GM19395 (cell line): Measurements from ENCODE around the gene AMER1.
"Not testable (repeated sequence)": the region's sequence is repeated elsewhere in the genome, so short reads cannot be mapped to it uniquely, and the experiment has no call there.

ENCODE experiments used
- ATAC-seq: cut with Tn5 transposase; IDR thresholded peaks from one replicate; pipeline ENCODE4 v1.9.1; 2021; ENCODE audit warnings: mild to moderate bottlenecking, moderate library complexity; ENCODE audit not compliant: unreplicated experiment

Gene AMER1

DNA sequence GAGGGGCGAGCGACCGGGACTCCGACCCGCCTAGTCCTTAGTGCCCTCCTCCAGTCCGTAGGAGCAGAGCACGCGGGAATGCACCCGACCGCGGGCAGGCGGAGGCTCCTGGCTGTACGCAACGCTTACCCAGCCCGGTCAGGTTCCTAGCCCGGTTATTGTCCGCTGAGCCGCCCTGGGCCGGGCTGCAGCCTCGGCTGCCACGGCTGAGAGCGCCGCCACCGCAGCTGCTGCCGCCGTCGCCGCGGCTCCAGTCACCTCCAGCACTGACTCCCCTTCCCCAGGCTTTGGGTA, at the start of gene AMER1:
Gene AMER1 (minus strand): TSS at position 268 of the 294 bp plus-strand sequence. CDS start 12,422 bp downstream, outside the sequence.
- ATAC-seq = peak; percentile 43

DNA sequence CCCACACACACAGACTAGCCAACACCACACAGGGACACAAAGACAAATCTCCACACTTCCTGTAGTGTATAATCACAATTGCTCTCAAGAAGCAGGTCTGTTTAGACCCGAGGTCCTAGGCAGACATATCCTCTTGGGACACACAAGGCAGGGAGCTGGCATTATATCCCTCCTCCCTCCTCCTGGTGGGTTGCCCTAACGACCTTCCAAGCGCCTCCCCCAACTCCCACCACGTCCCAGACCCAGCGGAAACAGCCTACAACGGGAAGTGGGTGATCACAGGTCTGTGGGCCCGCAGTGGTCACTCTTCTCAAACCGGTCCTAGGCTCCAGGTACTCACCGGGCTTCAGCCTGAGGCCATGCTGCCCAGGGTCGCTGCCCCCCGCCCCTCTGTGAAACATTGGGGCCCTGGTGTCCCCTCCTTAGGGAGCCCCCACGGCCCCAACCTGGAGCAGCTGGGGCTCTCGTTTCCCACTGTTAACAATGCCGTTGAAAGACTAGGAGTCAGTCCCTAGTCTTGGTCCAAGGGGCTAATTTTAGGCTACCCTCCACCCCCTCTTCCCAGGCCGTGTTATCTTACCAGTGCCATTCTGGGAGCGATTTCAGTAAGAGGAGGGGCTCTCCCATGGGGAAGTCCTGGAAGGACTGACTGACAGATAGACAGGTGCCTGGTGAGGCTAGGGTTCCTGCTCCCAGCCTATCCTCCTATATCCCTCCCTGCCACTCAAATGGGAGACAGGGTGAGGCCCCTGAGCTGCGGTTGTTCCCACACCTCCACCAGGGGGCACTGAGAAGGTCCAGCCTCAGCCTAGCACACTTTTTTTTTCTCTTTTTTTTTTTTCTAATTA, 24.8 kb upstream of the AMER1 start, which contains the start of gene ASB12:
Gene ASB12 (minus strand): TSS at position 485 of the 848 bp plus-strand sequence. CDS start 4,957 bp downstream, outside the sequence.
- ATAC-seq = no peak

DNA sequence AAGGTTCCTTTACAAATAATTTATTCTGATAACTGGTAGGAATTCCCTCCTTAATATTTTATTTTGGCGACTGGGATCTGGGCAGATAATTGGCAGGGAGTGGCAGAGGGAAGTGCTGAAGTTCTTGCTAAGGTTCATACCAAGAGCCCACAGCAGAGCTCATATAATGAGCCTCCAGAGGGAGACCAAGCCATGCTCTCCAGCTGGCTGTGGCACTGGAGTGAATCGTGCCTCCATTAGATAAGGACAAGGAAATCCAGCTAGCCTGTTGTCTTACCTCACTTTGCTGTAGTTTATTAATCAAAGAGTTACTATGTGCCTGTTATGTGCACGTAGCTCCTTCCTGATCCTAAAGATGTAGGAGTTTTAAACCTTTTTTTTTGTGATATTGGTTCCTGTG, 23.6 kb upstream of the AMER1 start:
- no peak for ATAC-seq

DNA sequence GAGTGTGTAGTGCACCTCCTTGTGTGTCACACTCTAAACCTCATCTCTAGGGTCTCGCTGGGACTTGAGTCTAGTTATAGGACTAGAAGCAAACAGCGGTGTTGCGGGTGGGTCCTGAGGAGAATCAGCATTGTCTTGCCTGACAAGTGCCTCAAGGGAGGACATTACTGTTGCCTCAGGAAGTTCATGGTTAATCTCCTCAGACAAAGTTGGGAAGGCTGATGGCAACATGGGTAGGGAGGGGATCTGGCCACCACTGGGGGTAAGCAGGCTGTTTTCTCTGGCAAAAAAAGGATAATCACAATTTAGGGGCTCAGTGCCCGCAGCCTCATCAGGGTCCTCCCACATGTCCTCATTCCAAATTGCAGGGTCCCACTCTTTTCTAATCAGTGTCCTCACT, 12.5 kb upstream of the AMER1 start:
- no peak for ATAC-seq

DNA sequence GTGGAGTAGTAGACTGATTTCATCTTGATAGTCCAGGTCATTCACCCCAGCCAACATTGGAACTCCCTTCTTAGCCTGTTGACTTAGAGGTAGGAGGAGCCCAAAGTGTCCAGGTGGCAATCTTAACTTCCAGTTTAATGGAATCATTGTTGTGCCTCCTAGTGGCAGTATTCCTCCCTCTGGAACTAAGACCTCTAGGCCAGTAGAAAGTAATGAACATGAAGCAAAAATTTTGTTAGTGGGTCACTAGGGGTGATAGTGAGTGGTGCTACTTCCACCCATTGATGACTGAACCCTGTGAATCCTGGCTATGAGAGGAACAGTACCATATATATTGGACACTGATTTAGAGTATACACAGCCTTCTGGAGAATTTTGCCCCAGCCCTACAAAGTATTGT, 8.5 kb upstream of the AMER1 start:
- ATAC-seq = not testable (repeated sequence)

DNA sequence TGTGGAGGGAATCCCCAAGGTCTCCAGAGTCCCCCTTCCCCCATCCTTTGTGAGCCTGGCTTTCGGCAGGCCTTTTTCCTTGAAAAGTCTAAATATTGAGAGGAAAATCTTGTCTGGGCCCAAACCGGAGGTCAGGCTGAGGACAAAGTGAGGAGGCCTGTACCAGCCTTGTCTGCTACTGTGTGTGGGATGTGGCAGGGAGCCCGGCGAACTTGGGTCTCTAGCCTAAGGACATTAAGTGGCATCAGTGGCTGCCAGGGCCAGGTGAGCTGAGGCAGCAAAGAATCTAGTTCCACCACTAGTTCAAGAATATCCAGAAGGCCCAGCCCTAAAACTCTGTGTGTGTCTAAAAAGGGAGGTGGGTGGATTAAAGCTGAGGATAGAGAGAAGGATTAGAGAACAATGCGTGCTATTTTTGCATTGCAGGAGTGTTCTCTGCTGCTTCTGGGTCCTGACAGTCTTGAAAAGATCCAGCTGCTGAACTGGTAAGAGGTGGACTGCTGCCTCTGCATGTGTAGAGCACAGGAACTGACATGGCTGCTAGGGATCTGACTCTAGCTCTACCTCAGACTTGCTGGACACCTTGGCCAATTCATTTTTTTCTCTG, 1.2 kb upstream of the AMER1 start:
- ATAC-seq = no peak

DNA sequence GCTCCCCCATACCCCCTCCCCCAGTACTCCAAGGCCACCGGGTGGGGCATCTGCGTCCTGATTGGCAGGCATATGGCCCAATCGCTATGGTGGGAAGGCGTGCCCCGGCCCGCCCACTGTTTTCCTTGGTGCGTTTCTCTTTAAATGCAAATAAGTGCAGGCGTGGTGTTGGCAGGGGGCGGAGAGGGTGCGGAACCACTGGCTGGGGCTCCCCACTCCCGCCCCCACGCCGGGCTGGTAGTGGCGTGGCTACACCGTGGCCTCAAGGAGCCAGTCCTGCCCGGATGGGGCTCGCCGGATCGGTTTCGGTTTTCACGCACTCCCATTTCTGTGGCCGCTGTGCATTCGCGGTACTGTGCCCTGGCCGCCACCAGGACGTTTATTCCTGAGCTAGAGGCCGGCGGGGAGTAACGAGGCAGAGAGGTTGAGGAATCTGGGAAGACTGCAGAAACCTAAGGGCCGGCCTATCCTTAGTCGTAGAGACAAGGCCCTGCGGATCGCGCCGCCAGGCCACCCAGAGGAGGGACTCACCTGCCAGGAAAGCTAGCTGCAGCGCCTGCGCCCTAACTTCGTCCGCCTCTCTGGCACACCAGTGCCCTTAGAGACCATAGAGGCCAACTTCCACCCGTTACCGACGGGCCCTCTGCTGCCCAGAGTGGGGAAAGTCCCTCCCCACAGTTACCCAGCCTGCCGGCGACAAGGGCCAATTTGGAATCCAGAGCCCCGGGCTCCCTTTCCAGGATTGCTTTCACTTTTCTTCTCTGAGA, 410 bp upstream of the AMER1 start:
- peak; percentile 85 for ATAC-seq

DNA sequence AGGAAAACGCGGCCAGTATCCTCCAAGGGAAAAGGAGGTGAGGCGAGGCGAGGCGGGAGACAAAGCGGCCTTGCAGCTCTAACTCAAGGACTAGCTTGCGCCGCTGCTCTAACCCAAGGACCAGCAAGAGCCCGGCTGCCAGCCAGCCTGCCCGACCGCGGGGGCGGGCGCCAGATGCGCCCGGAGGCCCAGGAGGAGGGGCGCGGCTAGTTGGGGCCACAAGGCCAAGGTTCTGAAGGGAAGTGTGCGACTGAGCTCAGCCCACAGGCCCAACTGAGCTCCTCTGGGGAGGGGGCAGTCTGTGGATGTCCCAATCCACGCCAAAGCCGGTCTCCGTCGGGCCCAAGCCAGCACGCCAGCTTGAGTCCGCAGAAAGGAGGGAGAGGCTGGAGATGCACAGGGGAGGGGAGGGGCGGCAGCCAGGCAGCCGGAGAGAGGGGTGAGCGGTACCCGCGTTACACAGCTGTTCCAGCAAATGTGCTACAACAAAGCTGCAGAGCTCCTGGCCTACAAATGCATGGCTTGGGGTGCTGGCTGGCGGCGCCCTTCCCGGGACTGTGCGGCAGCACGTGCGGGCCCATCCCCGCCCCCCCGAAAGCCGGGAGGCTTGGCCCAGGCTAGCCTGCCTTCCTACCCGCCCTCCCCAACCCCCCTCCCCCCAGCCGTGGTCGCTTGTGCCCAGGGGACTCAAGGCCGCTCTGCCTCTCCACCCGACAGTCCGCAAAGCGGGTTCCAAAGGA, 637 bp downstream of the AMER1 start:
- ATAC-seq = peak; percentile 16

DNA sequence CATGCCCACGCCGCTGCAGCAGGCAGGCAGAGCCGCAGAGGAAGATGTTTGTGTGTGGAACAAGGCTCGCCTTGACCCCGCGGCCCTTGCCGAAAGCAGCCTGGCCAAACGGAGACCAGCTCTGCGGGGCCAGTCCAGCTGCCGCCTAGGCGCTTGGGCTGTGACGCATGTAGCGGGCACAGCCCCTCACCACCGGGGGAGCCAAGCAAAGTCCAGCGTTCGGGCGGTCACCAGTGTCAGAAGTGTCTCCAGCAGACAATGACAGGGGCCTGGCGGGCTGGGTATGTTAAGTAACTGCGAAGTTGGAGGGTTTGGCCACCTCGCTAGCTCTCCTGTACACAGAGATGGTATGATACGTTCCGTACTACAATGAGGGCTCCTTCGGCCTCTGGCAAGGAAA, 1.3 kb downstream of the AMER1 start:
- ATAC-seq = no peak

DNA sequence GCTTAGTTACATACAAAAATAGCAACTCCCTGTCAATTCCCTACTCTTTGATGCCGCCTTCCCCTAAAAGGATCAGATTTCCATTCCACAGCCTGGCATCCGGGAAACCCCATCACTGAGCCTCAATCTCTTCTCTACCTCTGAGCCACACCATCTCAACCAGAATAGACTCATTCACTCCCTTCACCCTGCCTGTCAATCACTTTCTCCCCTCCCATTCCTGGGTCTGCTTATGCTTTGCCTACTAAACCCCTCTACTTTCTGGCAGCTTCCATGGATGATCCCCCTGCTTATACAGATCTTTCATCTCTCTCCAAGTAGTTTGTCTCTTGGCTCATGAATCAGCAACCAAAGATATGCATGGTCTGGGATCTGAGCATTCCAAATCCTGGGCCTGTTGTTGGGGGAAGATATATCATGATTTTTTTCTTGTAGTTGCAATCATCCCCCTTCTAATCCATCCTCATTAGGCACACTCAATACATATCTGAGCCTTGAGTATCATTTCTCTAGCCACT, 2.6 kb downstream of the AMER1 start:
- ATAC-seq = no peak

DNA sequence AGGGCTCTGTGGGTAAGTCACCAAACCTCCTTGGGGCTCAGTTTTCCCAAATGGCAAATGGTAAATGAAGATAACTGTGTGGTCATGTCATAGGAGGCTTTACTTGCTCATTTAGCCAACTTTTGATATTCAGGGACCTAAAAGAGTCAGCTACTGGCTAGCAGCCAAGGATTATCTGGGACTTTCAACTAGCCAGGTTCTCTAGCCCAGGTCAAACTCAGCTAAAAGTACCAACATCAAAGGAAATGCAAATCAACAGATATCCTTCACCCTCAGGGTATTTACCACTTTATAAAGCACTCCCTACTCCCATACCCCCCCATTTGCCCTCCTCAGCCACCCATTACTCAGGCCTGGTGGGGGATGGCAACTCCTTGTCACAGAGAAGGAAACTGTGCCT, 7.5 kb downstream of the AMER1 start:
- no peak for ATAC-seq

DNA sequence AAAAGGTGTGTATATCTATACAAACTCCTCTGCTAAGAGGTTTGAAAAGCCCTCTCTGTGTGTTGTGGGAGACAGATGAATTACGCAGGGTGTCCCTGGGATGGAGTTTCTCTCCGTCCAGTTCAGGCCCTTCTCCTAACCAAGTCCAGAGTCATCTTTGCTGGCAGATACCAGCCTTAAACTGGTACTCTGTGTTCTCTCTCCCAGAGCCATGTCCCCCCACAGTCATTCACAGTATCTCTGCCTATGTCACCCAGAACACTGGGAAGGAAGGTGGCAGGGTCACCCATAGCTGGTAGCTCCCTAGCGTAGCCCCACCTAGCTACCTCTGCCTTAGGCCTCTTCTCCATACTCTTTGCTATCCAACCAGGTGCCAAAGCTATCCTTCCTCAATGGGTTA, 8.9 kb downstream of the AMER1 start:
- ATAC-seq = no peak

DNA sequence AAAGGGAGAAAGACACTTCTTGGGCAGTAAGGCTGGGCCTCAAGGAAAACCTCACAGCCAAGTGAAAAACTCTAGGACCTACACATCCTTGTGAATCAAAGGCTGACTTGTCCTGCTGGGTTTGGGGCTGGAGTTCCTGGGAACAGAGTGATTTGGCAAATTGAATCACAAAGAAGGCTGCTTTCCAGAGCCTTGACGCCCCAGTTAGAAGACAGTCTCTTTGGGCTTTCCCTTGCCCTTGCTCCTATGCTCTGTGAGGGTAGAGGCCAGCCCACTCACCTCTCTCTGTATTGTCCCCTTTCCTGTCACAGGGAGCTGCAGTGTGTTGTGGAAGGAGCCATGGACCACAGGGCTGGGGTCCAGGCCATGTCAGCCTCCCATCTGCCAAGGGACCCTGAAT, 9.6 kb downstream of the AMER1 start:
- no peak for ATAC-seq

DNA sequence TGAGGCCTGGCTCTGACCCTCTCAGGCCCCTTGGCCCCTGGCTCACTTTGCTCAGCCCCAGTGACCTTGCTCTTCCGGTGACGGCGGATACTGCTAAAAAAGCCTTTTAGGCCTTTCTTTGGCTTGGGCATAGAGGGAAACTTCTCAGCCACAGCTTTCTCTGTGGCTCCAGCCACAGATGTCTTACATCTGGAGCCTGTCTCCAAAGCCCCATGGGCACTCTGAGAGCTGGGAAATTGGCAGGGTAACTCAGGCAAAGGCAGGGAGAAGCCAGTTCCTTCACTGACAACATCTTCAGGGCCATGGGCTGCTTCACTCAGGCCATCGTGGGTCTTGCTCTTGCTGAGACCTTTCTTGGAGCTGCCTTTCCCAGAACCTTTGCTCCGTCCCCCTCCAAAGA, 12.8 kb downstream of the AMER1 start:
- ATAC-seq = no peak

DNA sequence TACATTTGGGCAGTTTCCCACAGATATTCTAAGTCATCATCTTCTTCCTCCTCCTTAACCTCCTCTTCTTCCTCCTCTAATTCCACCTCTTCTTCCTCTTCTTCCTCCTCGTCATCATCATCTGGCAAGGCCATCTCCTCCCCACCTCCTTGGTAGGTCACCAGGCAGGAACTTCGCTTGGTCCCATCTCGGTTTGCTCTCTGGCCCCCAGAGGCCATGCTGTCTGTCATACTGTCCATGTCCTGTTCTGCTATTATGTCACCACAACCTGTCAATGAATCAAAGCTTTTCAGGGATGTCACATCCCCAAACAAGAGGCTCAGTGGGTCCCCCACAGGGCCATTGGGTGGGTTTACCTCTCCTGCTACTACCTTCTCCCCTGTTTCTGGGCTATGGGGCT, 13.5 kb downstream of the AMER1 start:
- no peak for ATAC-seq

DNA sequence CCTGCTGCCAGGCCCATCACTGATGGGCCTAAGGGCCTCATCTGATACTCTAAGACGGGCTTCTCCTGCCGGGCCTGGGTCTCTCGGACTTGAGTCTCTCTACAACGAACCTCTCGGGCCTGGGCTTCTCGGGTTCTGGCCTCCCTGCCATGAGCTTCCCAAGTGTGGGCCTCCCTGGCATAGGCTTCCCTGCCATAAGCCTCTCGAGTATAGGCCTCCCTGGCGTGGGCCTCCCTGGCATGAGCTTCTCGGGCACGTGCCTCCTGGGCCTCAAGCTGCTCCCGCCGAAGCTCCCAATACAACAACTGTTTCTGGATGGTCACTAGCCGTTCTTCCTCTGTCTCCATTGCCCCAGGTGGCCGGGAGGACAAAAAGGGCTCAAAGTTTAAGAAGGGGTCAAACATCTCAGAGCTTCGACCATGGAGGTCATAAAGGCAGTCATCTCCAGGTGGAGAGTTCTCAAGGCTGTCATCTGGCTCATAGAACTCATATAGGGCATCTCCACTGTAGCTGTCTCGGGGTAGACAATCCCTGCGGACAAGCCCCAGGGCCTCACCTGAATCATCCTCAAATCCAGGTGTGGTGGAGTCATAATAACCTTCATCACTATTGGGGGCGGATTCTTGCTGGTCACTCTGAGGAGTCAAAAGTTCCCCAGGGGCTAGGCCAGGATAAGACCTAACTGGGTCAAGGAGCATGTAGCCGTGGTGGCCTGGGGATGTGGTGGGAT, 14.1 kb downstream of the AMER1 start:
- no peak for ATAC-seq

DNA sequence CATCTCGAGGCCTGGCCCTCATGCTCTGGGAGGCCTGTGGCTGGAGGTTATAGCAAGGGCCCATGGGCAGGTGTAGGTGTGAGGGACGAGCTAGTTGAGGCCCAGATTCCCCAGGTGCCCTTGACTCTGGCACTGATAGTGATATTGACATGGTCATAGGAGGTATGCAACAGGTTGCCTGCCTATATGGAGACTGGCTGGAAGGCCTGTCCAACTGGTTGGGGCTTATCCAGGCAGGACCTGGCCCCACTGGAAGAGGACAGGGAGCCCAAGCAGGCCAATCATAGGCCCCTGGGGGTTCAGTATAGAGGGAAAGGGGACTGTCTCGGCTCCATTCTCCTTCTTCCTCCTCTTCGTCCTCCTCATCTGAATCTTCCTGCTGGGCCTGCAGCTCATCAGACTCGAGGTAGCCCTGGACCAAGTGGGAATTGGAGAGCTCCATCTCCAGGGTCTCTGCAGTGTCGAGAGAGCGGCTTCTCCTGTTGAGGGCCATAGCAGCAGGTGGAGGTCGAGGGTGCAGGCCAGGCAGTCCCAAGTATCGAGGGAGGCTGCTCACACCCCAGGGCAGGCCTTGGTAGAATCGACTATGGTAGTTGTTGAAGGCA, 15.3 kb downstream of the AMER1 start:
- no peak for ATAC-seq

DNA sequence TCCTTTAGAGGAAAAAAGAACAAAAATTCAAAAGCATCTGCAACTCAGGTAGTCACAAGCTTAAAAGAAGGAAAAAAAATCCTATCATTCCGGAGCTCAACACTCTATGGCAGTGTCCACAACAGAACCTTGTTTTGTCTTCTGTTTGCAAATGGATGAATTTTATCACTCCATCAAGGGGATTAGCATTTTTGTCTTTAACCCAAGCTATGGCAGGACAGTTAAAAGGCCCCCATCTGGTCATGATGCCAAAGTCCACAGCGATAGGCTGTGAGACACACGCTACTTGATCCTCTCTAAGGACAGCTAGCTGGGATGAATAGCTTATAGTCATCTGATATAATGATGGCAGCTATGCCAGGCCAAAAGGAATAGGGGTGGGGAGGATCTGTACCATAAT, 16.6 kb downstream of the AMER1 start:
- ATAC-seq = no peak

DNA sequence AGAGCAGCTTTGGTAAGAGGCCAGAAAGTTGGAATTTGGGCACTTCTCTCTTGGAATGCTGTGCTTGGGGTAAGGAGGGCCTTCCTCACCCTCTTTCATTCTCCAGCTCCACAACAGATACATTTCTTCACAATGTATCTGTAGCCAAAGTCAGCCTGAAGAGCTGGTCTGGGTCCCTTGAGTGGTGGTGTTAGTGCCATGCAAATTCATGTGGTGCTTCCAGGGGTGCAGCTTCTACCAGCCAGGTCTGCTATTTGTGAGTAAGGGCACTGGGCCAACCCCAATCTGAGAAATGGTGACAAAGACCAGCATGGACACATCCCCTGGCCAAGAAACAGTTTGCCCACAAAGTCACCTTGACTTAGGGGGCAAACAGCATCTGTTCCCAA, 17.8 kb downstream of the AMER1 start:
- ATAC-seq = no peak
